ENCODE results near the gene RGS5.

- TF ChIP-seq POLR2AphosphoS5 (IDR thresholded peaks at IDR 0.05): no peak
- no peak for TF ChIP-seq CTCF (IDR thresholded peaks at IDR 0.05)
Observed at GRCh38 chr1:163170975-163171676, 31.6 kb downstream of the RGS5 start.

Data from suprapubic skin (tissue), 3 donors.